ENCODE data around the gene SH3YL1. TPM values are rescaled to one million over a fixed set of nuclear protein-coding genes. Genes with fewer than 3 reads are reported as not detected.
A peak's percentile ranks its signal among the peaks of the same experiment; 100 is the strongest.

SH3YL1 gene
- polyA plus RNA-seq, 1 donor (not counting 4 experiments of a cell fraction or from before 2014, with no cell fraction given): 41.8 TPM

DNA sequence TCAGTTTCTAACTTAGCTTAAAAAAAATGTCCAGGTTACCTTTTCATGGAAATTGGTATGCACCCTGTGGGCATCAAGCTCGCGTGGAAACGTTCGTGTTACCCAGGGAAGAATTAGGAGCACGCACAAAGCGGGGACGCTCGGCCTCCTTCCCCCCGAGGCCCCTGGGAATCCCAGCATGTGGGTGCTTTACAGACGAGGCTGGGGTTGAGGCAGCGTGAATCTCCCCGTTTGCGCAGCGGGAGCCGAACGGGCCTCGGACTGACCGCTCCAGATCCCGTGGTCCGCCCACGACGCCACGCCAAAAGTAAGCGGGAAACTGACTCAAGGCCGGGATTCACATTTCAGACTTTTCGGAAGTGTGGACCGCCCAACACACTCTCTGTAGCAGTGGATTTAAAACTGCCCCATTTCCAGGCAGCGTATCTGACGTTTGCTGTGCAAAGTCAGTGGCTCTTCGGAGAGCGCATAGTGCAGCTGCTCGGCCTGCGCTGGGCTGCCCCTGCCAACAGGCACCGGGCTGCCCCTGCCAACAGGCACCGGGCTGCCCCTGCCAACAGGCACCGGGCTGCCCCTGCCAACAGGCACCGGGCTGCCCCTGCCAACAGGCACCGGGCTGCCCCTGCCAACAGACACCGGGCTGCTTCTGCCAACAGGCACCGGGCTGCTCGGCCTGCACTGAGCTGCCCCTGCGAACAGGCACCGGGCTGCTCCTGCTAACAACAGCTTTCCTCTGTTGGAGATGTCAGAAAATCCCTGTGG, 49.7 kb downstream of the SH3YL1 start:
- H3K79me2 ChIP-seq (ENCODE audit: control insufficient read depth, insufficient read depth, low read length): no peaks in the 10 kb centered on the region
- H3K4me3 ChIP-seq (ENCODE audit: control insufficient read depth in 2 of 3, extremely low read depth in 1 of 3, insufficient read depth in 2 of 3, low read depth in 1 of 3, low read length in 3 of 3): no peak overlapping the region
- peak overlapping the region; percentile 54 for H3K4me2 ChIP-seq (ENCODE audit: control insufficient read depth, extremely low read depth, insufficient read depth, low read depth, low read length)
- TF ChIP-seq EZH2 (IDR thresholded peaks at IDR 0.05; ENCODE audit: low read length): no peak
- H3K4me1 ChIP-seq (ENCODE audit: control insufficient read depth, extremely low read depth, insufficient read depth, low read length): peaks cover 3% of the 10 kb centered on the region
- peak overlapping the region; percentile 49 for H2AFZ ChIP-seq (ENCODE audit: control insufficient read depth, low read length)
- no peaks in the 10 kb centered on the region for H4K20me1 ChIP-seq (ENCODE audit: control insufficient read depth, extremely low read depth, insufficient read depth, low read length)
- DNase-seq (ENCODE audit: low read depth, low spot score) (no peak), FAIRE-seq (no peak)
- no peaks in the 10 kb centered on the region for H3K9me1 ChIP-seq (ENCODE audit: control insufficient read depth, extremely low read depth, insufficient read depth, low read length)
- no peak overlapping the region for H3K27ac ChIP-seq (ENCODE audit: control insufficient read depth, insufficient read depth, low read length)
- peaks cover 2% of the 10 kb centered on the region for H3K9me3 ChIP-seq (ENCODE audit: control insufficient read depth, low read depth, low read length)
- dilution Hi-C loops (cut with MboI; ENCODE audit: extremely low pct_ligation_motif_present, low sequenced_read_pairs): no loop called here
- no peak overlapping the region for H3K9ac ChIP-seq (ENCODE audit: control insufficient read depth, extremely low read depth, insufficient read depth, low read length)
- peaks cover 2 to 4% of the 10 kb centered on the region in 2 experiments for H3K36me3 ChIP-seq (ENCODE audit: control insufficient read depth in 2 of 2, extremely low read depth in 1 of 2, insufficient read depth in 2 of 2, low read length in 2 of 2)
- no peaks in the 10 kb centered on the region for H3K27me3 ChIP-seq (ENCODE audit: control insufficient read depth, extremely low read depth, insufficient read depth, low read length)

DNA sequence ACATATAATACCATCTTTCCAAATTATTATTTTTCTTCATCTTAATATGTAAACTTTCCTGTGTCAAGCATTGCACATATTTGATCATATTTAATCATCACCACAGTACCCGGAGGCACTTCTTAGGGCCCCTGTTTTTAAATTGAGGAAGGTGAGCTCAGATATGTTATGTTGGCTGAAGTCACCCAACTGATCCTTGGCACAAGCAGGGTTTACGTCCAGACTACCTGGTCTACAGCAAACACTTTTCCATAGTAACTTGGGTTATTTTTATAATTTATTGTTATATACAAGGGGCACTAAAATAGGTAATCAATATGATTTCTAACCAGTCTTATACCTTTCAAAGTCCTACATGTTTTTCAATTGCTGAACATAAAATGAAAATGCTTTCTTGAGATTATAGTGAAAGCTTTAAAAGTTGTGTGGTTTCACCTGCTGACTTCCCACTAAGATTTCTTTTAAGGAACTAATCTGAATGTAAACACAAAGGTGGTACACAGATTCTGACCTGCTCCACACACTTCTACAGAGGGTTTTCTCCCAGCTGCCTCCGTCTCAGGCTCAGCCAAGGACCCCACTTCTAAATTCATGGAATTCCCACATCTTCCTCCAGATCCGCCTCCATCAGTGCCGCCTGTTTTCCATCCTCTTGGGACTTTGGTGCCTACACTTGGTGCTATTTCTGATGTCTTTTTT, 52.2 kb downstream of the SH3YL1 start:
- Histone ChIP-seq H3K4me1 (ENCODE audit: control insufficient read depth, extremely low read depth, insufficient read depth, low read length) (peaks cover 3% of the 10 kb centered on the region), H3K27me3 (ENCODE audit: control insufficient read depth, extremely low read depth, insufficient read depth, low read length) (no peaks in the 10 kb centered on the region), H3K9me3 (ENCODE audit: control insufficient read depth, low read depth, low read length) (peaks cover 2% of the 10 kb centered on the region), H3K36me3 (ENCODE audit: control insufficient read depth in 2 of 2, extremely low read depth in 1 of 2, insufficient read depth in 2 of 2, low read length in 2 of 2) (no peaks in the 10 kb centered on the region), H3K9ac (ENCODE audit: control insufficient read depth, extremely low read depth, insufficient read depth, low read length) (no peak overlapping the region), H3K9me1 (ENCODE audit: control insufficient read depth, extremely low read depth, insufficient read depth, low read length) (no peaks in the 10 kb centered on the region), H3K79me2 (ENCODE audit: control insufficient read depth, insufficient read depth, low read length) (no peaks in the 10 kb centered on the region), H2AFZ (ENCODE audit: control insufficient read depth, low read length) (no peak overlapping the region), H3K27ac (ENCODE audit: control insufficient read depth, insufficient read depth, low read length) (no peak overlapping the region), H4K20me1 (ENCODE audit: control insufficient read depth, extremely low read depth, insufficient read depth, low read length) (no peaks in the 10 kb centered on the region), H3K4me3 (ENCODE audit: control insufficient read depth in 2 of 3, extremely low read depth in 1 of 3, insufficient read depth in 2 of 3, low read depth in 1 of 3, low read length in 3 of 3) (no peak overlapping the region), H3K4me2 (ENCODE audit: control insufficient read depth, extremely low read depth, insufficient read depth, low read depth, low read length) (no peak overlapping the region)
- dilution Hi-C loops (cut with MboI; ENCODE audit: extremely low pct_ligation_motif_present, low sequenced_read_pairs): no loop called here
- DNase-seq (ENCODE audit: low read depth, low spot score): no peak
- FAIRE-seq: no peak
- TF ChIP-seq, protein P1, sequence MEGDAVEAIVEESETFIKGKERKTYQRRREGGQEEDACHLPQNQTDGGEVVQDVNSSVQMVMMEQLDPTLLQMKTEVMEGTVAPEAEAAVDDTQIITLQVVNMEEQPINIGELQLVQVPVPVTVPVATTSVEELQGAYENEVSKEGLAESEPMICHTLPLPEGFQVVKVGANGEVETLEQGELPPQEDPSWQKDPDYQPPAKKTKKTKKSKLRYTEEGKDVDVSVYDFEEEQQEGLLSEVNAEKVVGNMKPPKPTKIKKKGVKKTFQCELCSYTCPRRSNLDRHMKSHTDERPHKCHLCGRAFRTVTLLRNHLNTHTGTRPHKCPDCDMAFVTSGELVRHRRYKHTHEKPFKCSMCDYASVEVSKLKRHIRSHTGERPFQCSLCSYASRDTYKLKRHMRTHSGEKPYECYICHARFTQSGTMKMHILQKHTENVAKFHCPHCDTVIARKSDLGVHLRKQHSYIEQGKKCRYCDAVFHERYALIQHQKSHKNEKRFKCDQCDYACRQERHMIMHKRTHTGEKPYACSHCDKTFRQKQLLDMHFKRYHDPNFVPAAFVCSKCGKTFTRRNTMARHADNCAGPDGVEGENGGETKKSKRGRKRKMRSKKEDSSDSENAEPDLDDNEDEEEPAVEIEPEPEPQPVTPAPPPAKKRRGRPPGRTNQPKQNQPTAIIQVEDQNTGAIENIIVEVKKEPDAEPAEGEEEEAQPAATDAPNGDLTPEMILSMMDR (optimal IDR thresholded peaks at IDR 0.05 in 1 of 3, IDR thresholded peaks at IDR 0.05 in 1 of 3, conservative IDR thresholded peaks at IDR 0.05 in 1 of 3; ENCODE audit: extremely low read depth in 1 of 3, insufficient read depth in 2 of 3, low read length in 3 of 3): no peak
- TF ChIP-seq EZH2 (IDR thresholded peaks at IDR 0.05; ENCODE audit: low read length): no peak
